ENCODE data around the gene PDE5A. TPM values are rescaled to one million over a fixed set of nuclear protein-coding genes. Genes with fewer than 3 reads are reported as not detected.

PDE5A gene
- total and polyA plus RNA-seq, 12 donors = 6.7 to 23.2 (median 14.2) TPM

- WGBS, 4 donors = 83 to 93% (median 89%) methylated on average over 5 of the region's 5 CpGs
- peaks cover 0 to 5% of the 10 kb centered on the region in 2 donors for H3K4me1 ChIP-seq (replicated peaks in 1 of 2)
- DNase-seq = no peak
- no peaks in the 10 kb centered on the region for H3K27me3 ChIP-seq
- TF ChIP-seq CTCF (IDR thresholded peaks at IDR 0.05) (no peak), POLR2A (IDR thresholded peaks at IDR 0.05) (no peak)
- H3K36me3 ChIP-seq (replicated peaks in 1 of 2) = no peaks in the 10 kb centered on the region
- H3K9me3 ChIP-seq (replicated peaks in 1 of 3) = peaks cover 0 to 1% (median 0%) of the 10 kb centered on the region in 3 donors
- intact Hi-C loops (cut with DNase I) = no loop called here
- no peak overlapping the region for H3K27ac ChIP-seq
- H3K4me3 ChIP-seq = no peak overlapping the region
These were observed 34.9 kb downstream of the PDE5A start for GRCh38 chr4:119593698-119594097.

- H3K27ac ChIP-seq = peak overlapping the region in 1 of 5 donors; percentile 1
- intact Hi-C loops (cut with DNase I) = no loop called here
- TF ChIP-seq CTCF (IDR thresholded peaks at IDR 0.05) (no peak), POLR2A (IDR thresholded peaks at IDR 0.05) (no peak)
- H3K4me1 ChIP-seq (replicated peaks in 1 of 2) = peaks cover 0 to 8% of the 10 kb centered on the region in 2 donors
- DNase-seq = no peak
- 33 to 78% (median 58%) methylated on average over 1 of the region's 1 CpG for WGBS, 4 donors
- no peaks in the 10 kb centered on the region for H3K36me3 ChIP-seq (replicated peaks in 1 of 2)
- no peak overlapping the region for H3K4me3 ChIP-seq
- no peaks in the 10 kb centered on the region for H3K27me3 ChIP-seq
- no peaks in the 10 kb centered on the region for H3K9me3 ChIP-seq (replicated peaks in 1 of 3)
These were observed 35.8 kb downstream of the PDE5A start for GRCh38 chr4:119592830-119593229.

GRCh38 chr4:119589165-119589564 is 39.4 kb downstream of the PDE5A start:
- H3K4me1 ChIP-seq (replicated peaks in 1 of 2) = peaks cover 0 to 8% of the 10 kb centered on the region in 2 donors
- no peak for TF ChIP-seq POLR2A (IDR thresholded peaks at IDR 0.05)
- TF ChIP-seq CTCF (IDR thresholded peaks at IDR 0.05) = no peak

GRCh38 chr4:119587796-119588195 is 40.8 kb downstream of the PDE5A start:
- intact Hi-C loops (cut with DNase I) = no loop called here
- no peak for DNase-seq
- Histone ChIP-seq H3K9me3 (replicated peaks in 1 of 3) (no peaks in the 10 kb centered on the region), H3K4me1 (replicated peaks in 1 of 2) (peaks cover 0 to 8% of the 10 kb centered on the region in 2 donors), H3K27me3 (no peaks in the 10 kb centered on the region), H3K27ac (no peak overlapping the region), H3K4me3 (no peak overlapping the region), H3K36me3 (replicated peaks in 1 of 2) (no peaks in the 10 kb centered on the region)
- WGBS, 4 donors = 74 to 82% (median 79%) methylated on average over 3 of the region's 3 CpGs
- TF ChIP-seq POLR2A (IDR thresholded peaks at IDR 0.05) (no peak), CTCF (IDR thresholded peaks at IDR 0.05) (no peak)

More at GRCh38 chr4:119589165-119589564, 39.4 kb downstream of the PDE5A start:
- H3K9me3 ChIP-seq (replicated peaks in 1 of 3) = no peaks in the 10 kb centered on the region
- H3K27ac ChIP-seq = no peak overlapping the region
- H3K36me3 ChIP-seq (replicated peaks in 1 of 2) = no peaks in the 10 kb centered on the region
- H3K4me3 ChIP-seq = no peak overlapping the region
- H3K27me3 ChIP-seq = no peaks in the 10 kb centered on the region
- no peak for DNase-seq
- intact Hi-C loops (cut with DNase I) = no loop called here

Measured in adrenal gland (tissue), 12 donors.